Kidney epithelial cell (primary cell): ENCODE data around the gene TRIO. TPM values are rescaled to one million over a fixed set of nuclear protein-coding genes. Genes with fewer than 3 reads are reported as not detected.

Source experiments
- DNase-seq: peaks from one replicate; pipeline ENCODE4 v3.0.0-alpha.2; 2010; ENCODE audit warnings: low read depth
- H3K27me3 ChIP-seq: 2 replicates; pipeline ENCODE4 v1.6.0; 2011; ENCODE audit warnings: low read length; ENCODE audit not compliant: control insufficient read depth, insufficient read depth
- H3K36me3 ChIP-seq: 2 replicates; pipeline ENCODE4 v1.5.1; 2011; ENCODE audit warnings: low read length; ENCODE audit not compliant: control insufficient read depth, insufficient read depth
- H3K4me3 ChIP-seq: 2 replicates; pipeline ENCODE4 v1.5.1; 2011; ENCODE audit warnings: low read depth, mild to moderate bottlenecking, control low read depth, low read length
- CTCF ChIP-seq: IDR thresholded peaks from 2 replicates; pipeline ENCODE4 v1.5.1; 2011; ENCODE audit warnings: mild to moderate bottlenecking, moderate library complexity, low read length, control low read depth, inconsistent platforms; ENCODE audit not compliant: insufficient read depth, poor library complexity, severe bottlenecking
- total RNA-seq: library from RNA; depleted of rRNA; stranded (reverse); fragments of >200 nt; gene quantifications from 2 replicates; pipeline ENCODE4 v1.2.3, GENCODE V29; 2015

TRIO gene
- total RNA-seq, 1 donor from 2014 or later = 174 TPM

- Histone ChIP-seq H3K27me3 (no peaks in the 10 kb centered on the region), H3K4me3 (no peak overlapping the region), H3K36me3 (peaks cover 2% of the 10 kb centered on the region)
- no peak for DNase-seq
- no peak for TF ChIP-seq CTCF
Measured at GRCh38 chr5:14254686-14255085, 111.5 kb downstream of the TRIO start.

DNA sequence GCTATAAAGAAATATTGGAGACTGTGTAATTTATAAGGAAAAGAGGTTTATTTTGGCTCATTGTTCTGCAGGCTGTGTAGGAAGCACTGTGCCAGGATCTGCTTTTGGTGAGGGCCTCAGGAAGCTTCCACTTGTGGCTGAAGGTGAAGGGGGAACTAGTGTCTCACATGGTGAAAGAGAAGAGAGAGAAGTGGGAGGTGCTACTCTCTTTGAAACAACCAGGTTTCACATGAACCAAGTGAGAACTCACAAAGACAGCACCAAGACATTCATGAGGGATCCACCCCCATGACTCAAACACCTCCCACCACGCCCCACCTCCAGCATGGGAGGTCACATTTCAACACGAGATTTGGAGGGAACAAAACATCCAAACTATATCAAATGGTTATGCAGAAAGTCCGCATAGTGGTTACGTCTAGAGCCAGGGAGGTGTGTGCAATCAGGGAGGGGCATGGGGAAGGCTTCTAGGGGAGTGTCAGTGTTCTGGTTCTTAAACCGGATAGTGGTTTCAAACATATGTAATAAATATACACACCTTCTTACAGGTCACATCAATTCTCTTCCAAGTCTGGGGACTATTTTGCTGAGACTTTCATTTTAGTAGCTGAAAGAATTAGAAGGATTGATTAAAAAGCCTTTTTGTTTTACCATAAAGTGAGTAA is 113.0 kb downstream of the TRIO start:
- no peak overlapping the region for H3K4me3 ChIP-seq
- H3K36me3 ChIP-seq = peaks cover 2% of the 10 kb centered on the region
- no peak for DNase-seq
- TF ChIP-seq CTCF = no peak
- no peaks in the 10 kb centered on the region for H3K27me3 ChIP-seq

DNA sequence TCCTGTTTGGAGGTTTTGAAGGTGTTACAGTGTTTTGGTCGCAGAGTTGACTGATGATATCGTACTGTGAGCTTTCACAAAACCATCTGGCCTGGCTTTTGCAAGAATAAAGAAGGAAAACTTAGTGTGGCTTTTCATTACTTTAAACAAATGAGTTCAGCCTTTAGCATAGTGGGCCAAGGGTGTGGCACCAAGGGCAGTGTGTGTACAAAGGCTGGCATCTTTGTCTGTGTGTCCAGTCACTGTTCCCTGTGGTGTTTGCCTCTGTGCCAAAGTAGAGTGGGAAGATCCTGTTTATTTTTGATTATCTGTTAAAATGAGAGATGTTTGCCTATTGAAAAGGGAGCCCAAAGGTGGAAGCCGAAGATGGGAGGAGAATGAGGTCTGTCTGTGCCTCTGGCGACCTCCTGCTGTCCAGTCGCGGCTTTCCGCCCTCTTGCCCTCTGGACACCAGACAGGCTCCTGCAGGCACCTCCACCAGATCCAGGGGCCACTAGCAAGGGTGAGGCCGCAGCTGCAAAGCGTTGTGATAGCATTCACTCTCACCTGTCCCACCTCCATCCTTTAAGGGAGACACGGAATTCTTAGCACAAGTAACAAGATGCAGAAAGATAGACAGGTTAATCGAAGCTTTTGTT is 113.7 kb downstream of the TRIO start:
- H3K4me3 ChIP-seq = no peak overlapping the region

GRCh38 chr5:14257995-14258403 is 114.9 kb downstream of the TRIO start:
- H3K36me3 ChIP-seq = peaks cover 2% of the 10 kb centered on the region
- H3K27me3 ChIP-seq = no peaks in the 10 kb centered on the region
- no peak for TF ChIP-seq CTCF
- H3K4me3 ChIP-seq = no peak overlapping the region
- DNase-seq = no peak

More for the DNA sequence above, 113.7 kb downstream of the TRIO start:
- peaks cover 2% of the 10 kb centered on the region for H3K36me3 ChIP-seq
- DNase-seq = no peak
- TF ChIP-seq CTCF = no peak
- H3K27me3 ChIP-seq = no peaks in the 10 kb centered on the region

DNA sequence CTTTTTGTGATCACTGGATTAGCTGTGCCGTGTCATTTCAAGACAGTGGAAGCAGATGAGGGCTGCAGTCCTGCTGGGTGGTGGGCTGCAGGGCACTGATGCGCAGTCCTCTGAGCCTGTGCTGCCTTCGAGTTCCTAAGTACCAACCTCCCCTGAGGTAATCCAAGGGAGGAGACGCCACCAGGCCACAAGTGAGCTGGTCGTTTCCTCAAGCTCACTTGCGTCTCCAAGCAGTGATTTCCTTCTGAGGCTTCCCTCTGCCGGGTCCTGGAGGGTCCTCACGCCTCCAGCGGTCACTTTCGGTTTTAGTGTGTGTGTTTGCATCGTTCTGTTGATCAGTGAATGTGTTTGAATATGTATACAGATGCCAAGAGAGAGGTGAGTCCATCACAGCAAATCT is 115.7 kb downstream of the TRIO start:
- DNase-seq = no peak
- TF ChIP-seq CTCF = no peak
- no peak overlapping the region for H3K4me3 ChIP-seq
- H3K36me3 ChIP-seq = peaks cover 2% of the 10 kb centered on the region
- no peaks in the 10 kb centered on the region for H3K27me3 ChIP-seq
